Astrocyte (in vitro differentiated cells and primary cell): ENCODE measurements around the gene EPS8. TPM values are rescaled to one million over a fixed set of nuclear protein-coding genes. Genes with fewer than 3 reads are reported as not detected.

Experiments used
- DNase-seq: peaks from one replicate; pipeline ENCODE4 v3.0.0-alpha.2; 2010; ENCODE audit warnings: low read depth
- FAIRE-seq: peaks from 2 replicates; lab custom pipeline; 2011; peaks lifted over from hg19 to GRCh38; lab: Jason Lieb, UNC
- H2AFZ ChIP-seq: 2 replicates; pipeline ENCODE4 v1.6.0; 2012; ENCODE audit warnings: low read depth, low read length, inconsistent platforms
- H3K27ac ChIP-seq: 2 replicates; pipeline ENCODE4 v1.5.1; 2011; ENCODE audit warnings: low read depth, low read length, inconsistent platforms
- H3K27me3 ChIP-seq: 2 replicates; pipeline ENCODE4 v1.6.0; 2011; ENCODE audit warnings: low read length, inconsistent platforms; ENCODE audit not compliant: insufficient read depth
- H3K36me3 ChIP-seq: 2 replicates; pipeline ENCODE4 v1.5.1; 2011; ENCODE audit warnings: low read length, inconsistent platforms; ENCODE audit not compliant: insufficient read depth
- H3K4me1 ChIP-seq: 2 replicates; pipeline ENCODE4 v1.5.1; 2011; ENCODE audit warnings: low read length, inconsistent platforms; ENCODE audit not compliant: insufficient read depth
- H3K4me2 ChIP-seq: 2 replicates; pipeline ENCODE4 v1.6.0; 2012; ENCODE audit warnings: low read length, inconsistent platforms
- H3K4me3 ChIP-seq: 2 replicates; pipeline ENCODE4 v1.5.1; 2011; ENCODE audit warnings: low read depth, mild to moderate bottlenecking, low read length, inconsistent platforms; ENCODE audit not compliant: insufficient read depth
- H3K79me2 ChIP-seq: 2 replicates; pipeline ENCODE4 v1.6.0; 2012; ENCODE audit warnings: mild to moderate bottlenecking, low read length, inconsistent platforms; ENCODE audit not compliant: insufficient read depth
- H3K9ac ChIP-seq: 2 replicates; pipeline ENCODE4 v1.6.0; 2012; ENCODE audit warnings: mild to moderate bottlenecking, low read length, inconsistent platforms
- H3K9me3 ChIP-seq: 2 replicates; pipeline ENCODE4 v1.5.1; 2012; ENCODE audit warnings: low read depth, mild to moderate bottlenecking, low read length, inconsistent platforms; ENCODE audit not compliant: insufficient read depth
- H4K20me1 ChIP-seq: 2 replicates; pipeline ENCODE4 v1.6.0; 2012; ENCODE audit warnings: low read length, inconsistent platforms; ENCODE audit not compliant: insufficient read depth
- H3K27ac Mint-ChIP-seq: one replicate; pipeline ENCODE4 v1.8.0; 2021; ENCODE audit warnings: mild to moderate bottlenecking, mixed read lengths; ENCODE audit not compliant: unreplicated experiment
- H3K27me3 Mint-ChIP-seq: one replicate; pipeline ENCODE4 v1.8.0; 2021; ENCODE audit warnings: low read depth, mixed read lengths; ENCODE audit not compliant: unreplicated experiment
- H3K36me3 Mint-ChIP-seq: one replicate; pipeline ENCODE4 v1.8.0; 2021; ENCODE audit warnings: low read depth, mixed read lengths; ENCODE audit not compliant: unreplicated experiment
- H3K4me1 Mint-ChIP-seq: one replicate; pipeline ENCODE4 v1.8.0; 2021; ENCODE audit warnings: low read depth, mixed read lengths; ENCODE audit not compliant: unreplicated experiment
- H3K4me3 Mint-ChIP-seq: one replicate; pipeline ENCODE4 v1.8.0; 2021; ENCODE audit warnings: mild to moderate bottlenecking, moderate library complexity, mixed read lengths; ENCODE audit not compliant: unreplicated experiment
- H3K9me3 Mint-ChIP-seq: one replicate; pipeline ENCODE4 v1.8.0; 2021; ENCODE audit warnings: mild to moderate bottlenecking, mixed read lengths; ENCODE audit not compliant: unreplicated experiment
- CTCF ChIP-seq: IDR thresholded peaks from 2 replicates; pipeline ENCODE4 v1.5.1; 2011; ENCODE audit warnings: low read depth, mild to moderate bottlenecking, inconsistent platforms, low read length, moderate library complexity; ENCODE audit not compliant: insufficient read depth
- EZH2 ChIP-seq: IDR thresholded peaks from 2 replicates; pipeline ENCODE4 v1.6.1; 2012; ENCODE audit warnings: mild to moderate bottlenecking, low read length, inconsistent platforms; ENCODE audit not compliant: insufficient read depth
- total RNA-seq: library from RNA; stranded (reverse); gene quantifications from 2 replicates; pipeline ENCODE4 v1.2.1, GENCODE V29; 2021

EPS8 gene
- total RNA-seq, 1 donor from 2014 or later = 31.8 TPM

GRCh38 chr12:15728118-15728598 is 61.0 kb downstream of the EPS8 start:
- H4K20me1 ChIP-seq = no peaks in the 10 kb centered on the region
- H3K4me1 Mint-ChIP-seq = peaks cover 25% of the 10 kb centered on the region
- no peak for TF ChIP-seq CTCF
- TF ChIP-seq EZH2 = no peak
- no peaks in the 10 kb centered on the region for H3K36me3 ChIP-seq
- no peak overlapping the region for H3K4me3 ChIP-seq
- H3K79me2 ChIP-seq = peaks cover 84% of the 10 kb centered on the region
- H3K27me3 ChIP-seq = no peaks in the 10 kb centered on the region
- H3K27me3 Mint-ChIP-seq = no peaks in the 10 kb centered on the region
- no peaks in the 10 kb centered on the region for H3K9me3 ChIP-seq
- H3K4me2 ChIP-seq = peak overlapping the region; percentile 74
- H3K27ac Mint-ChIP-seq = peak overlapping the region; percentile 16
- H3K4me1 ChIP-seq = peaks cover 23% of the 10 kb centered on the region
- H3K9me3 Mint-ChIP-seq = no peaks in the 10 kb centered on the region
- DNase-seq = peak; percentile 67
- peak; percentile 55 for FAIRE-seq
- H3K36me3 Mint-ChIP-seq = peaks cover 1% of the 10 kb centered on the region
- H2AFZ ChIP-seq = peak overlapping the region; percentile 18
- H3K27ac ChIP-seq = peak overlapping the region; percentile 82
- no peak overlapping the region for H3K4me3 Mint-ChIP-seq
- H3K9ac ChIP-seq = peak overlapping the region; percentile 49

- DNase-seq (no peak), FAIRE-seq (no peak)
- Mint-ChIP-seq H3K4me1 (peaks cover 18% of the 10 kb centered on the region), H3K27ac (peak overlapping the region; percentile 55), H3K4me3 (no peak overlapping the region), H3K36me3 (peaks cover 3% of the 10 kb centered on the region), H3K9me3 (no peaks in the 10 kb centered on the region), H3K27me3 (no peaks in the 10 kb centered on the region)
- Histone ChIP-seq H4K20me1 (no peaks in the 10 kb centered on the region), H3K27me3 (no peaks in the 10 kb centered on the region), H3K79me2 (peaks cover 85% of the 10 kb centered on the region), H3K9ac (peak overlapping the region; percentile 29), H3K36me3 (no peaks in the 10 kb centered on the region), H3K4me1 (peaks cover 26% of the 10 kb centered on the region), H3K4me3 (no peak overlapping the region), H2AFZ (no peak overlapping the region), H3K27ac (peak overlapping the region; percentile 26), H3K4me2 (peak overlapping the region; percentile 11), H3K9me3 (no peaks in the 10 kb centered on the region)
- TF ChIP-seq EZH2 (no peak), CTCF (no peak)
These were observed 62.4 kb downstream of the EPS8 start for GRCh38 chr12:15726878-15727150.

DNA sequence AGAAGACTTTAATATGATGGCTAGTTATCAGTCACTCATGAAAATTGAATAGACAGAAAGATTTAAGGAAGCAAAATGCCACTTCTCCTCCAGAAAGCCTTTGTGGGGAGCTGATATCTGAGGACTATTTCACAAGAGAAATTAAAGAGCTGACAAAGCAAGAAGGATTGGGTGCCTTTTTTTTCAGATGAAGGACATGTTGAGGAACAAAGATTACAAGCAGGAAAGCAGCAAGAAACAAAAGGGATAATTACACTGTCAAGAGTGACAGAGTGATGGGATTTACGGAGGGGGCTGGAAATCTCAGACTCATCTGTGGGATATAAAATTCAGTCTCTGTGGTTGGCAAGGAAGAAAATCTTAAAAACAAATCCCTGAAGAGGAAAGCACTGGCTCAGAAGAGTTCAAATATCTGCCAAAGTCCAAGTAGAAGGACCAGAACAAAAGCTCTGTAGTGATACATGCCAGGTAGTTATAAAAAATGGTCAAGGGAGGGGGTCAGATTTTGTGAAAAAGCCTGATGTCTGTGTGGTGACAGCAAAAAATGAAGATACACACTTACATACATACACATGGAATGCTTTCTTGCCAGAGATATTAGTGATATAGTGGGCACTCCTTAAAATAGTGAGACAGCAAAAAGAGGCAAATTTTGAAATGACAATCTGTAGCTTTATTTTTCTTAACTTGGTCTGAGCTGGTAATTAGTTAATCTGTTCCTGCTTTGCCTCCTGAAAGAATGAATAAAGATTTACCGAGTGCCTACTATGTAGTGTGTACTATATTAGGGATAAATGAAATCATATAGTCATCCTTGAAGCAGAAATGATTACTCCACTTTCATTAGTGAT is 62.9 kb downstream of the EPS8 start:
- H3K4me3 Mint-ChIP-seq = no peak overlapping the region
- FAIRE-seq (peak; percentile 62), DNase-seq (no peak)
- no peak overlapping the region for H3K4me3 ChIP-seq
- no peaks in the 10 kb centered on the region for H3K36me3 ChIP-seq
- H3K36me3 Mint-ChIP-seq = peaks cover 3% of the 10 kb centered on the region
- peaks cover 22% of the 10 kb centered on the region for H3K4me1 Mint-ChIP-seq
- no peak for TF ChIP-seq EZH2
- TF ChIP-seq CTCF = no peak
- peak overlapping the region; percentile 29 for H3K9ac ChIP-seq
- no peaks in the 10 kb centered on the region for H4K20me1 ChIP-seq
- no peaks in the 10 kb centered on the region for H3K9me3 Mint-ChIP-seq
- peak overlapping the region; percentile 58 for H3K27ac Mint-ChIP-seq
- H3K4me1 ChIP-seq = peaks cover 30% of the 10 kb centered on the region
- H3K27me3 ChIP-seq = no peaks in the 10 kb centered on the region
- H2AFZ ChIP-seq = no peak overlapping the region
- H3K4me2 ChIP-seq = peak overlapping the region; percentile 11
- H3K9me3 ChIP-seq = no peaks in the 10 kb centered on the region
- peaks cover 81% of the 10 kb centered on the region for H3K79me2 ChIP-seq
- H3K27me3 Mint-ChIP-seq = no peaks in the 10 kb centered on the region
- peak overlapping the region; percentile 26 for H3K27ac ChIP-seq
